ENCODE data around the gene PRPF40B.

GRCh38 chr12:49645146-49646039 lies 22.0 kb downstream of the PRPF40B start:
- TF ChIP-seq CTCF (IDR thresholded peaks at IDR 0.05) = no peak
- no peak for TF ChIP-seq POLR2A (IDR thresholded peaks at IDR 0.05)

Data from testis (tissue), 2 donors.